HG02938 (cell line): ENCODE results near the gene GRM7.
A peak's percentile ranks its signal among the peaks of the same experiment; 100 is the strongest.

Experiments
- ATAC-seq: cut with Tn5 transposase; IDR thresholded peaks from one replicate; pipeline ENCODE4 v1.9.1; 2021; ENCODE audit warnings: mild to moderate bottlenecking, moderate library complexity; ENCODE audit not compliant: unreplicated experiment

Gene GRM7

DNA sequence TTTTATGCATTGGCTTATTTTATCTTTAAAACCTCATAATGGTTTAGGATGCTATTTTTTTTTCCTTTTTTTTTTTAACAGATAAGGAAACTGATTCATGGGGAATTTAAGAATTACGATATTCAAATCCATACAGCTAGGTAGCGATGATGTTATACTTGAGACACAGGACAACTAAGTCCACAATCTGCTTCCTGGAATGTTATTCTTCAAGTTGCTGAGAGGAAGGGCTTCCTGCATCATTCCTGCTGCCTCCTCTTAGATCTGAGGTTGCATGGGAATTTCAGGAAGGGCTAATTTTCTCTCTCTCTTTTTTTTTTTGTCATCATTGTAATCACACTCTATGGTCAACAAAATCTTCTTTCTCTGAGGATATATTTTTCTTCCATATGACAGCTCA lies 595.5 kb downstream of the GRM7 start:
- ATAC-seq, result no peak

DNA sequence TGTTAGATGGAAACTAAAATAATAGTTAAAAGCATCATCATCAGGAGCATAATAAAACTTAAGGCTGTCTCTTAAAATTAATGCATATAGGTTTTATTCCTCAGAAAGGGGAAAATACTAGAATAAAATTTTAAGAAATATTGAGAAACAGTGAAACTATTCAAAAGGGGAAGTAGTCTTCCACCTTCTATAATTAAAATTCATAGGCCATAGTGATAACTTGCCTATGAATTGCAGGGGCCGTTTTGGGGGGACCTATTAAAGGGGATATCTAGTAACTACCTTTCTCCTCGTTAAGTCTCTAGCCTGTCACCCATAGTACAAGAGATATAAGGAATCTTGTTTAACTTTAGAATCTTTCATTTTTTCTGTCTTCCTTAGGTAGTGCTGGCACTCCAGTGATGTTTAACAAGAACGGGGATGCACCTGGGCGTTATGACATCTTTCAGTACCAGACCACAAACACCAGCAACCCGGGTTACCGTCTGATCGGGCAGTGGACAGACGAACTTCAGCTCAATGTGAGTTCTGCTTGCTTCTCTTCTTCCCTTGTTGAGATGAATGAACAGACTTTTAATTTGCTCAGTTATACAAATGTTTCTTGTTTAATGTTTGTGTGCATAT lies 600.4 kb downstream of the GRM7 start:
- ATAC-seq, result peak; percentile 97

DNA sequence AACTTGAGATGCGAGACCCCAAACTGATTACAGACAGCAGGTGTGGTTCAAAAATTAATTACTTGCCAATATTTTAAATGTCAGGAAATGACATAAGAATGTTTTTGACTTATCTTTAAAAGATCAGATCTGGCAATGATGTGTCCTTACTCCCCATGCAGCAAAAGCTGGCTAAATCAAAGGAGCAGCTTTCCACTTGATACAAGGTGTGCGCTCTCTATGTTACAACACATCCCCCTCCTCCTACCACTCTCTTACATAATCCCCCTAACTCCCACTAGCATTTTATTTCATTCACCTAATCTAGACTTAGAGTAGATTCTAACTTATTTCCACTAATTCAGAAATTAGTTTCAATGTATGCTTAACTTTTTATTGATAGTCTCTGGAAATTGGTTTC lies 609.0 kb downstream of the GRM7 start:
- ATAC-seq, result no peak

DNA sequence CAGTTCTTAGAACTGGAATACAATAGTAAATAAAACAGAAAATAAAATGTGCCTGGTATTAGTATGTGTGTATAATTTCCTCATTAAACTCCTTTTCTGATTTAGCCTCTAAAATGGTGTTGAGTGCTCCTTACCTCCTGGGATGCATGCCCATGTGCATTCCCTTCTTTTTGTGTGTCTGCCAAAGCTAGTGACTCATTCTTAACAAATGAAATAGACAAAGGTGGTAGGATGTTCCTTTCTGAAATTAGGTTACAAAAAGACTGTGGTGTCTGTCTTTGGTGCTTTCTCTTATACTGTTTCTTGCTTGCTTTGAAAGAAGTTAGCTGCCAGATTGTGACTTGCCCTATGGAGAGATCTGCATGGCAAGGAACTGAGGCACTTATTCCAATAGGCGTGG lies 623.7 kb downstream of the GRM7 start:
- ATAC-seq, result no peak

DNA sequence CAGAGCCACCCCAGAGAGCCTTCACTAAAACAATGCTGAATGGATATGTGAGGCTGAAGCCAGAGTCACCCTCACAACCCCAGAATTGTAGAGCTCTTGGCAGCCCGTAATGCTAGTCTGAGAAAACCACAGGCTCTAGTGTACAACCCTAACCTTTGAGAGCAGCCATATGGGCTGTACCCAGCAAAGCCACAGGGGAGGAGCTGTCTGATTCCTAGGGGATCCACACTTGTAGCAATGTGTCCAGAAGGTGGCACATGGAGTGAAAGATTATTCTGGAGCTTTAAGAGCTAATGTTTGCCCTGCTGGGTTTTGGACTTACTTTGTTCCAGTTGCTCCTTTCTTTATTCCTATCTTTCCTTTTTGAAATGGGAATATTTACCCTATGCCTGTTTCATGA lies 626.8 kb downstream of the GRM7 start:
- no peak for ATAC-seq

DNA sequence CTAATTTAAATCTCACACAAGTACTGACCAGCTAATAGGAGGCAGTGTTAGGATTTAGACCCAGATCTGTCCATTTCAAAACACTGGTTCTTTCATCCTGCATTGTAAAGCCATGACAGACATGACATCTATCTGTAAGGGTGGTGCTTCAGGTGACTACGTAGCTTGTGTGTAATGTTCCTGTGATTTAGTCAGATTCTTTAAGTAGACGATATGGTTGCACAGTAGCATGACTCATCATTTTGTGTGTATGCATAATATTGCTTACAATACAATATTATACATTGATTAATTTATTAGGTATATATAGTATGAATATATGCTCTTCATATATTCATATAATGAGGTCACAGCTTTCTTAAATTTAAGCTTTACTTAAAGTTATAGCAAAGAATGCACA lies 628.5 kb downstream of the GRM7 start:
- ATAC-seq, result no peak

DNA sequence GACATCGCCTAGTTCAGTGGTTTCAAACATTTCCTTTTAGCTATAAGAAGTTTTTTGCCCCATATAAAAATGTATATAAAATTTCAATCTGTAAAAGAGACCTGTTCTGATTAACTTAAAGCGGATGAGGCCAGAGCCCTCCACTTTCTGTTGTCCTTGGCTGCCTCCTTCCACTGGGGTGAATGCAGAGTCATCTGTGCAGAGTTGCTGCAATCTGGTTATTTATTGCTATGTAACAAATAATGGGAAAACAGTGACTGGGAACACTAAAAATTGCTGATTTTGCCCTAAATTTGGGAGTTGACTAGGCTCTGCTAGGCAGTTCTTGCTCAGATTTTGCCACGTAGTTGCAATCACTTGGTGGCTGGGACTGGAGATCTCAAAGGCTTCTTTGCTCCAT lies 637.8 kb downstream of the GRM7 start:
- no peak for ATAC-seq

DNA sequence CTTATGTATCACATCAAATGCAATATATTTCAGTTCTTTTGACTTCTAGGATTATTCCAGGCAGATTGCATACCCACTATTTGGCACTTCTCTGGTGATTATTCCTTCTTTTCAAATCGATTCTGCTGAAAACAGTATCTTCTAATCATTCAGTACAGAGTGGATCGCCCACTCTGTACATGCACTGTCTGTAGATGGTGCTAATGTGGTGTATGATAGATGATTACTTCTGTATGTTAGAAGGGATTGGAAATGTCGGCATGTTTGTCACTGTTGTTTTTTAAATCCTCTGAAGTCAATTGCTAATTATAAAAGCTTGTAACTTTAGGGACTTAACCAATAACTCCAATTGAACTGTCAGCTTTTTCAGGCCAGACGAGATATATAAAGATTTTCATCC lies 642.5 kb downstream of the GRM7 start:
- no peak for ATAC-seq

DNA sequence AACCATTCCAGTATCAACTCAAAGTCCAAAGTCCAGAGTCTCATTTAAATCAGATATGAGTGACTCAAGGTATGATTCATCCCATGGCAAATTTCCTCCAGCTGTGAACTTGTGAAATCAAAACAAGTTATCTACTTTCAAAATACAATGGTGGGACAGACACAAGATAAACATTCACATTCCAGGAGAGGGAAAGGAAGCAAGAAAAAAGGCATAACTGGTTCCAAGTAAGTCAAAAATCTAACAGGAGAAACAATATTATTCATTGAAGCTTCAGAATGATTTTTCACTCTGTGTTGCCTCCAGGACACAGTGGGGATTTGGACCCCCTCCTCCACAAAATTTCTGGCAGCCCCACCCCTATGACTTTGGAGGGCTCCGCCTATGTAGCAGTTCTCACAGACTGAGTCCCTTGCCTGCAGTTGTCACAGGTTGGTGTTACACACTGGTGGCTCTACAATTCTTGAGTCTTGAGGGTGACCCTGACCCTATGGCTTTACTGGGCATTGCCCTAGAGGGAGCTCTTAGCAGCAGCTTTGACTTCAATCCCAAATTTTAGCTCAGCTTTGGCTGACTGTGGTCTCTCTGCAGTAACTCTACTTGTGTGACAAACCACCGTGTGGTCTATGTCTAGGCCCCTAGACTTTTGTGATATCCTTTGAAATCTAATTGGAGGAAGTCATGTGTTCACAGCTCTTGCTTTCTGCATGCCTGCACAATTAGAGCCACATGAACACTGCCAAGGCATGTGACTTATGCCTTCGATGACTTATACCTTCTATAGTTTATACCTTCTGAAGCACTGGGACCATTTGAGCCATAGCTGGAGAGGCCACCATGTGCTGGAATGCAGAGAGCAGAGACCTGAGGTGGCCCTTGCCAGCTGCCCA lies 644.2 kb downstream of the GRM7 start:
- no peak for ATAC-seq

DNA sequence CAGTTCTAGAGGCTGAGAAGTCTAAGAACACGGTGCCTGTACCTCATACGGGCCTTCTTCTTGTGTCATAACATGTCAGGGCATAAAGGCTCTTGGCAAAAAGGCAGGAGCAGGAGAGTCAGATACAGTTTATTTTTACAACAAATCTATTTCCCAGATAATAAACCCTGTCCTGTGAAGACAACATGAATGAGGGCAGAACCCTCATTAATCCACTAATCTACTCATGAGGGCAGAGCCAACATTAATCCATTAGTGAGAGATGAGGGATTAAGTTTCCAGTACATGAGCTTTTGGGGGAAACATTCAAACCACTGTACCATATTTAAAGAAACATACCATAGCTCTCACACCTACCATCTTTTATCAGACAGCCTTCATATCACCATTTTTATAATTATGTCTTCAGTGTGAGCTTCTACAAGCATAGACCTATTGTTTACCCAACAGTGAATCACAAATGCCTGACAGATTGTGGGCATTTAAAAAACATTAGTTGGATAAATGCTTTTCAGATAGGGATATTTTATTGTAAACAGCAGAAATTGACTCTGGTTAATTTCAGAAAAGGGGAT lies 645.8 kb downstream of the GRM7 start:
- ATAC-seq, result no peak

DNA sequence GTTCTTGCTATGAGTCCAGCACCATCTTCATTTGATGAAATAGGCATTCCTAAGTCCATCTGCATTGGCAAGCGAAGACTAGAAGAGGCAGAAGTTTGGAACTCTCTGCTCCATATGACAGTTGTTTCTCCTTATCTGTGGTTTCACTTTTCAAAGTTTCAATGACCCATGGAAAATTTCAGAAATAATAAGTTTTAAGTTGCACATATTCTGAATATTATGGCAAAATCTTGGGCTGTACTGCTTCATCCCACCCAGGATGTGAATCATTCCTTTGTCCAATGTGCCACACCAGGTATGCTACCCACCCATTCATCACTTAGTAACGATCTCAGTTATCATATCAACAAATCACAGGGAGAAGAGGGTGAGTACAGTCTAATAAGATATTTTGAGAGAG lies 647.9 kb downstream of the GRM7 start:
- ATAC-seq, result no peak

DNA sequence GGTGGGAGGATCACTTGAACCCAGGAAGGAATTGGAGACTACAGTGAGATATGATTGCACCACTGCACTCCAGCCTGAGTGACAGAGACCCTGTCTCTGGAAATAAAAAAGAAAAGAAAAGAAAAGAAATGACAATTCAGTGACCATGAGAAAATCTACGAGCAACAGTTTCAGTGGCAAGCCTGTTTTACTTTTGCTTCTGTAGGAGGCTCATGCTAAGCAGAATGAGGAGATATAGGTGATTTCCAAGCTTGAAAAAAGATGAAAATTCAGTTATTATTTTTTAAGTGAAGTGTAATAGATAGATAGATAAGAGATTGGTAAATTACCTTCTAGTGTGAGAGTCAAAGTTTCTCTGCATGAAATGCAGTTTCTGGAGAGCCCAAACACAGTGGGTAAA lies 651.1 kb downstream of the GRM7 start:
- no peak for ATAC-seq

DNA sequence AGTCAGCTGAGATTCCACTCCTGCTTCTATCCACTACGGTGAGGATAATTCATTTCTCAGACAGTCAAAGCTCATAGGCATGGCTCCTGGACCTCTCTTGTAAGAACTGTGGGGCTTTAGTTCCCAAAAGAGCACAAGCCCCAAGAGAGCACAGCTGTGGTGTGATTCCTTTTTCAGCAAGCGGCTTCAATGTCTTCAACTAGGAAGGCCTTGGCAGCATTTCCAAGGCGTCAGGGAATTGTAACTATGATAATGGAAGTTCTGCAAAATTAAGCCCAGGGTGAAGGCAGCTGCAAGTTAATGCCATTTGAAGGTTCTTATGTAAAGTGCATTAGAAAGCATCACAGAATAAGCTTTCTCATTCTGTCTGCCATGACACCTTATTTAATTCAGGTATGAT lies 657.1 kb downstream of the GRM7 start:
- no peak for ATAC-seq

DNA sequence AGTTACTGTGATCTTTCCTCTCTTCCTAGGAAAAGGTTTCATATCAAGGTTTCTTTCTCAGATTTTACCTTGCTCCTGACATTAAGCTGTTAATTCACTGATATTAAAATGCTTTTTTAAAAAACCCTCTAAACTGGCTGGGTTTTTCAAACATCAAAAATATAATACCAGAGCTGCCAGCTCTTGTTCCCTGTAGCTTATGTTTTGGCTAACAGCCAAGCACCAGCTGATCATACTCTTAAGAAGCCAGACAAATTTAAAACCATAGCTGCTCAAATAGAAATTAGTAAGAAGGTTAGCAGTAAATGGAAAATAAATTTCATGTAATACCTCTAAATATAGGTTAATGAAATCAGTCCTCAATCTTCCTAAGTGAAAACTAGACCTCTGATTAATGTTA lies 657.5 kb downstream of the GRM7 start:
- no peak for ATAC-seq

DNA sequence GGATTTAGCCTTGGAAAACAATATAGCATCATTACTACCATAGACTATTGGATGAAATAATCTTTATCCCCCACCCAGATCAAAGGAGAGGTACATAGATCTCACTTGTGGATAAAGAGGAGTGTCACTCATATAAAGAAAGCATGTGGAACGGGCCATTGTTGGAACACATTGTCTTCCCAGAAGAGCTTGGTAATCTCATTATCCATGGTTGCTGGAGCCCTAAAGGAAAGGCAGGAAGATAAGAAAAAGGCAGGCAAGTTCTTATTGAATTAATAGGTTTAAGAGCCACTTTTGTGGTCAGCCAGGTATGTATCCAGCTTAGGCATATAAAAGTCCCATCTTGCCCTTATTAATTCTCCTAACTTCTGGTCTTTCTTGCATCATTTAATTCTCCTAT lies 659.1 kb downstream of the GRM7 start:
- no peak for ATAC-seq

DNA sequence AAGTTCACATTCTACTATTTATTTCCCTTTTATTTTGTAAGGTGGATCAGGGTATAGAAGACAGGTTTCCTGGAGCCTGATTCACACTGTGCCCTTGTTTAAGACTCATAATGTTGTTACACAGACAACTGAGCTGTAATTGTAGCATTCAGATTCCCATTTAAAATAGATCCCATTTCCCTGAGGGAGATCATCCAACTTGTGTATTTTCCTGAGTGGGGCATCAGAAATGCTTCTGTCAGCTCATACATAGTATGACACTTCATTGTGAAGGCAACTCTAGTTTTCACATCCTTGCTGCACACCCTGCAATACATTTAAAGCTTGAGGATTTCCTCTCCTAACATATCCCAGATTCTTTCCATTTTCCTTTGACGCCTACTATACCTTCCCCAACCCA lies 659.7 kb downstream of the GRM7 start:
- ATAC-seq, result no peak

DNA sequence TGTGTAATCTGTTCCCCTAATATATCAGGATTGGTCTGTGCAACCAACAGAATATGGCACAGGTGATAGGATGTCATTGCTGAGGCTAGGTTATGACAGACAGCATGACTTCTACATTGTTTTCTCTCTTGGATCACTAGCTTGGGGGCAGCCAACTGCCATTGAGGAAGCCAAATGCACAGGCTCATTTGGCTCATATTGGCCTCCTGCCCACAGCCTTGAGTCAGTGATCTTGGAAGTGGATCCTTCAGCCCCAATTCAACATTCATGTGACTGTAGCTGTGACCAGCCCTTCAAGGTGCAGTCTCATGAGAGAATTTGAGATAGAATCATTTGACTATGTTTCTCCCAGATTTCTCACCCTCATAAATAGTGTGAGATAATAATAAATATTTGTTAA lies 675.6 kb downstream of the GRM7 start:
- ATAC-seq, result no peak

DNA sequence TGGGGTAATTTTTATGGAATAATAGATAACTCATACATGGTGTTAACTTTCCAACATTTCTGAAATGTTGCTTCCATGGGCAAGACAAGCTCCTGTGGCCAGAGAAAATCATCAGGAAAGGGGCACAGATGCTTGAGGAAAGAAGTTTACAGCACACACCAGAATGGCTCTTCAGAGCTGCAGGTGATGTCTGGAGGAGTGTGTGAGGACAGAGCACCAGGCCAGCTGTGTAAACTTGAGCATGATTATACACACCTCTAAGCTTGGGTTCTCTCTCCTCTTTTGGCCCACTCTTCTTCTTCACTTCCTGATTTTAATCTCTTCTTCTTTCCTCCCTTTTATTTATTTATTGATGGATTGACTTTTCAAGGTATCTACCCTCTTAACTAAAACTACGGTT lies 676.0 kb downstream of the GRM7 start:
- ATAC-seq, result no peak

DNA sequence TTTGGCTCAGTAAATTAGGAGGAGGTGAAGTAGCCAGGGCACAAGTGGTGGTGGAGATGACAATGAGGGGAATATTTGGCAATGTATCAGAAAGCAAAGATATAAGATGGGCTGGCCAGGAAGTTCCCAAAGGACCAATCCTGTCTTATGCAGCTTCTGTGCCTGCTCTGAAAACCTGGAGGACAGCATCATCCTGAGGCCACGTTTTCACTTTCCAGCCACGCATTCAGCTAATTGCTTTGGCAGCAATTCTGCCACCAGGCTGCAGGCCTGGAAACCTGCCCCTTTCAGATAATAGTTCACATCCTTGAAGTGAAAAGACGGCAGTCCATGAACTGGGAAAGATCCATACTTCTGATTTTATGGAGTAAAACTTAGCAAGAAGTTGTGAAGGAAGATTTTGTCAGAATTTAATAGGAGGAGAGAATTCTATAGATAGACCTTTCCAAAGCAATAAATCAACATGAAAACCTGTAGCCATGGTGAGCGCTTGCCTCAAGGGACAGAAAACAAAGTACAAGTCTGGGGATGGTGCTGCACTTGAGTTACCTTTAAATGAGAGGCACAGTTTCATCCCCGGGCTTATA lies 682.5 kb downstream of the GRM7 start:
- ATAC-seq, result no peak

DNA sequence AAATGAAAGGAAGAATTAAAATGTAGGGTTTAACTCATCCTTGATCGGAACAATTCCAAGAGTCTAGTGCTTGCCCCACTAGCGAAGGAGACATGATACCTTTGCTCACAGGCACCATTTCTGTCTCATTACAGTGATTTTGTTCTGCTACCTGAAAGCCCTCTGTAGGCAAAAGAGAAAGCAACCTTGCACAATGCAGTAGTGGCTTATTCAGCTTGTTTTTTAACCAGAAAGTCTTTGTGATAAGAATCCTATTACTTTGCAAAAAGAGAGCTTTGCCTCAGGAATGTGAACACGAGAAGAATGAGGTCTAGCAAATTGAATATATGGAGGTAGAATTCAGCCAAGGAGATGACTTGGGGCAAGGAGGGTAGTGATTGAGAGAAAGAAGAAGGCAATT lies 684.4 kb downstream of the GRM7 start:
- ATAC-seq, result no peak

DNA sequence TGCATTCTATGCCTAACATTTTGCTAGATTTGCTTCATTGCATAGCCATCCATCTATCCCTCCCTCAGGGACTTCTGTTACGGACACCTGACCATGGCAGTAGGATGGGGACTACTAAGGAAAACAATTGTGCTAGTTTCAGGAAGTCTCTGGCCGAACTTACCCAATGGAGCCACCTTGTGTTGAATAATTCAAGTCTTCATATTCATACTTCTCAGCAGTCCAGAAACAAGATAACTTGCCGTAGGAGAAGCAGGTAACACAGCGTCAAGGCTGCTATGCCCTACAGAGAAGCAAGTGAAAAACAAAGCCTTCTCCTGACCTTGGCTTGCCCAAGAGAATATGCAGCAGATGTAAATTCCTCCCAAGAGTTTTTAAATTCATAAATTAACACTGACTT lies 685.3 kb downstream of the GRM7 start:
- no peak for ATAC-seq

DNA sequence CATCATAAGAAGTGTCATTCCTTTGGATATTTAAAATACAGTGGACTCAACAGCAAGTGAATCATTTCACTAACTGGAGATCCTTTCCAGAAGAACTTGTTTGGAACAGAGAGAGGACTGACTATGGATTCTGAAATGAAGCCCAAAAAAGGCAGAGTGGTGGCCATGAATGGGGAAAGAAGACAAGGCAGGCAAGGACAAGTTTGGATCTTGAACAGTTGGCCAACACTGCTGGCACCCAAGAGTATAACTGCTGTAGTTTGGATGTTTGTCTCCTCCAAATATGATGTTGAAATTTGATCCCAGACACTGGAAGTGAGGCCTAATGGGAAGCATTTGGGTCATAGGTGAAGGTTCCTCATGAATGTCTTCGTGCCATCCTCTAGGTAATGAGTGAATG lies 686.9 kb downstream of the GRM7 start:
- ATAC-seq, result no peak
